Left ventricle myocardium inferior (tissue), 1 donor: Measurements from ENCODE around the gene XPOT. TPM values are rescaled to one million over a fixed set of nuclear protein-coding genes. Genes with fewer than 3 reads are reported as not detected.

Source experiments
- DNase-seq: peaks from one replicate; pipeline ENCODE4 v3.0.0-alpha.2; 2020
- H3K27ac ChIP-seq: fragments of 200-600 bp; replicated peaks from 2 replicates; pipeline ENCODE4 v1.8.0; 2021
- H3K27me3 ChIP-seq: fragments of 200-600 bp; 2 replicates; pipeline ENCODE4 v1.8.0; 2021; ENCODE audit warnings: low read depth
- H3K36me3 ChIP-seq: fragments of 200-600 bp; 2 replicates; pipeline ENCODE4 v1.8.0; 2021
- H3K4me1 ChIP-seq: fragments of 200-600 bp; 2 replicates; pipeline ENCODE4 v1.8.0; 2021
- H3K4me3 ChIP-seq: fragments of 200-600 bp; 2 replicates; pipeline ENCODE4 v1.8.0; 2021; ENCODE audit warnings: mild to moderate bottlenecking, moderate library complexity
- H3K9me3 ChIP-seq: fragments of 200-600 bp; replicated peaks from 2 replicates; pipeline ENCODE4 v1.8.0; 2021
- intact Hi-C: fragments of 100-400 bp; cut with micrococcal nuclease; formaldehyde crosslinking; loops from one replicate; pipeline ENCODE4 v1.11.0; 2022
- total RNA-seq: library from RNA; stranded (reverse); fragmentation: NEBNext Ultra II Directional; extraction: Animal tissue kit (Norgen Biotek cat#: 25700); gene quantifications from one replicate; pipeline ENCODE4 v1.2.1, GENCODE V29; 2021
- TF ChIP-seq, protein P1 (sequence below): fragments of 200-600 bp; IDR thresholded peaks from 2 replicates; pipeline ENCODE4 v1.8.0; 2021; ENCODE audit warnings: antibody characterized with exemption, mild to moderate bottlenecking, borderline replicate concordance
- donor health status: DM: no; HTN: yes; CAD: no; lungs with severe emphysema.

Gene XPOT
- total RNA-seq, 1 donor from 2014 or later: 27.8 TPM

DNA sequence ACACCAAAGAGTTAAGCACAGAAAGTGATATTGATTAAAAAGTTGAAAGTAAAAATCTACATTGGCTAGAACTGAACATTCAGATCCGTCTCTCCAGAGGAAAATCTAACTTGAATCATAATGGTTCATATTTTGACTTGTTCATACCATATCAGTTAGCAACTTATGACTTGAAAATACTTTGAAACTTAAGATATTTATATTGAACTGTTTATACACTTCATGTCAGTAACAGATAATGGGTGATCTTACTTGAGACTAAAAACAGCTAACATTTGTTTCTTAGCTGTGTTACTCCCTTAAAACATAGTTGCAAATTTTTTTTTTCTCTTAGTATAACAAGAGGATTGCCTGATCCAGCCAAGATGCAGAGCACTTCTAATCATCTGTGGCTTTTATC is 51.3 kb downstream of the XPOT start:
- TF ChIP-seq, protein P1, sequence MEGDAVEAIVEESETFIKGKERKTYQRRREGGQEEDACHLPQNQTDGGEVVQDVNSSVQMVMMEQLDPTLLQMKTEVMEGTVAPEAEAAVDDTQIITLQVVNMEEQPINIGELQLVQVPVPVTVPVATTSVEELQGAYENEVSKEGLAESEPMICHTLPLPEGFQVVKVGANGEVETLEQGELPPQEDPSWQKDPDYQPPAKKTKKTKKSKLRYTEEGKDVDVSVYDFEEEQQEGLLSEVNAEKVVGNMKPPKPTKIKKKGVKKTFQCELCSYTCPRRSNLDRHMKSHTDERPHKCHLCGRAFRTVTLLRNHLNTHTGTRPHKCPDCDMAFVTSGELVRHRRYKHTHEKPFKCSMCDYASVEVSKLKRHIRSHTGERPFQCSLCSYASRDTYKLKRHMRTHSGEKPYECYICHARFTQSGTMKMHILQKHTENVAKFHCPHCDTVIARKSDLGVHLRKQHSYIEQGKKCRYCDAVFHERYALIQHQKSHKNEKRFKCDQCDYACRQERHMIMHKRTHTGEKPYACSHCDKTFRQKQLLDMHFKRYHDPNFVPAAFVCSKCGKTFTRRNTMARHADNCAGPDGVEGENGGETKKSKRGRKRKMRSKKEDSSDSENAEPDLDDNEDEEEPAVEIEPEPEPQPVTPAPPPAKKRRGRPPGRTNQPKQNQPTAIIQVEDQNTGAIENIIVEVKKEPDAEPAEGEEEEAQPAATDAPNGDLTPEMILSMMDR: no peak
- H3K4me3 ChIP-seq: no peak overlapping the region
- H3K4me1 ChIP-seq: peaks cover 73% of the 10 kb centered on the region
- H3K36me3 ChIP-seq: peaks cover 12% of the 10 kb centered on the region
- no peaks in the 10 kb centered on the region for H3K27me3 ChIP-seq
- no peak overlapping the region for H3K27ac ChIP-seq
- intact Hi-C loops: no loop called here
- no peaks in the 10 kb centered on the region for H3K9me3 ChIP-seq
- DNase-seq: no peak

DNA sequence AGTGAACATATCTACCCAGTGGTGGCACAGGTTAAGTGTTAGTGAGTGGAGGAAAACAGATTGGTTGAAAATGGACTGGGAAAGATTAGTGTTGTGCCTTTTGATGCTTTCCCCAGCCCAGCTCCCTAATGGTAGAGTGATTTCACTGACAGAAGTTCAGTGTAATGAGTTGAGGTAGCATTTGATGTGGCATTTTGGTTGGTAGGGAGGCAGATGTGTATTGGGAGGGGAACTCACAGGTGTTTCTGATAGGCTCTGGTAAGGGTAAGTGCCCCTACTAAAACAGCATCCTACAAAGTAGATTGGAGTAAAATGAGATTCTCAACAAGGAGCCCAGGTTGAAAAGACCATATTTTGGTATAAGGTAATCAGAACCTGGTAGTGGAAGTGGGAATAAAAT is 51.9 kb downstream of the XPOT start:
- H3K4me3 ChIP-seq: no peak overlapping the region
- H3K4me1 ChIP-seq: peaks cover 68% of the 10 kb centered on the region
- H3K27ac ChIP-seq: no peak overlapping the region
- TF ChIP-seq, protein P1: no peak
- H3K36me3 ChIP-seq: peaks cover 13% of the 10 kb centered on the region
- intact Hi-C loops: no loop called here
- DNase-seq: no peak
- no peaks in the 10 kb centered on the region for H3K9me3 ChIP-seq
- H3K27me3 ChIP-seq: no peaks in the 10 kb centered on the region

DNA sequence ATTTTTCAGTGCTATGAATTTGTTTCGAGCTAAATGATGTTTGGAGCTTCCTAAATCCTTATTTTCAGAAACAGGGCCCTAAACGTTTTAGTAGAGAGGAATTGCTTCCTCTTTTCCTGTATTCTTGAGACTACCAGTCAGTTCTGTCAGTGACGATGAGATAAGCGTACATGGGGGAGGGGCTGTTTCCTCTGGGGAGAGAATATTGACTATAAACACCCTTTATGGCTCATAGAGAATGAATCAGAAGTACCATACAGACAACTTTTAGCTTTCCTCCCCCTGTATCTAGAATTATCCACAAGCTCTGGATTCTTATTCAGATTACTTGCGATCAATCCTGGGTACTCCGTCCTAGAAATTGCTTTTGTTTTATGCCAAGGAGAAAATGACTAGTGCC is 52.8 kb downstream of the XPOT start:
- Histone ChIP-seq H3K36me3 (peaks cover 22% of the 10 kb centered on the region), H3K4me1 (peaks cover 66% of the 10 kb centered on the region), H3K27me3 (no peaks in the 10 kb centered on the region), H3K9me3 (no peaks in the 10 kb centered on the region), H3K27ac (peak overlapping the region; percentile 25), H3K4me3 (no peak overlapping the region)
- no peak for DNase-seq
- intact Hi-C loops: no loop called here
- TF ChIP-seq, protein P1: no peak

DNA sequence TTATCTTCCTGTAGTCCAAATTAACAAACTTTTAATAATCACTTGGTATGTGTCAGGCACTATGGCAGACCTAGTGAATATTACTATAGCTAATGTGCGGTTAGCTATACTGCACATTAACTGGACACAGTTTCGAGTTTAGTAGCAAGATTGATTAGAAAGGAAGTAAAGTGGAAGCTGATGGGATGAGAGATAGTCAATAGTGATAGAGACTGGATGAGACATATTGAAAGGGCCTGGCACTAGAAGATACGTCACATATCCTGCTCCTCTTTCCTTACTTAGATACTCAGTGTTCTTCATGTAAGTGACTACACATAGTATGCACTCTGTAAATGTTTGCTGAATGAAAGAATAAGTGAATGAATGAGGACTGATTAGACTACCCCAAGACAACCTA is 53.3 kb downstream of the XPOT start:
- Histone ChIP-seq H3K4me1 (peaks cover 61% of the 10 kb centered on the region), H3K4me3 (no peak overlapping the region), H3K36me3 (peaks cover 26% of the 10 kb centered on the region), H3K27ac (peak overlapping the region; percentile 25), H3K27me3 (no peaks in the 10 kb centered on the region), H3K9me3 (no peaks in the 10 kb centered on the region)
- intact Hi-C loops: no loop called here
- no peak for DNase-seq
- TF ChIP-seq, protein P1: no peak

DNA sequence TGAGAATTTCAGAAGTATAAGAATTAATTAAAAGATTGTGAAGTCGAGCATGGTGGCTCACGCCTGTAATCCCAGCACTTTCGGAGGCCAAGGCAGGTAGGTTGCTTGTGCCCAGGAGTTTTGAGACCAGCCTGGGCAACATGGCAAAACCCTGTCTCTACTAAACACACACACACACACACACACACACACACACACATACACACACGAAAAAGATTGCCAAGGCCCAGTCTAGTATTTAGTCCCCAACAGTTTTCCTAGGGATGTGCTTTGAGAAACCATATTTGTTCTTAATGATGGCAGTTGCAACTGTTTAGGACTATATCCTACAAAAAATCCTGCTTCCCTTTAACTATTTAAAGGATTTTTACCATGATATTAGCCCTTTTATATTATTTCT is 53.7 kb downstream of the XPOT start:
- Histone ChIP-seq H3K36me3 (peaks cover 31% of the 10 kb centered on the region), H3K27ac (no peak overlapping the region), H3K4me1 (peaks cover 57% of the 10 kb centered on the region), H3K27me3 (no peaks in the 10 kb centered on the region), H3K9me3 (no peaks in the 10 kb centered on the region), H3K4me3 (no peak overlapping the region)
- TF ChIP-seq, protein P1: no peak
- DNase-seq: no peak
- intact Hi-C loops: no loop called here
